ENCODE measurements around the gene SLC8B1.

DNA sequence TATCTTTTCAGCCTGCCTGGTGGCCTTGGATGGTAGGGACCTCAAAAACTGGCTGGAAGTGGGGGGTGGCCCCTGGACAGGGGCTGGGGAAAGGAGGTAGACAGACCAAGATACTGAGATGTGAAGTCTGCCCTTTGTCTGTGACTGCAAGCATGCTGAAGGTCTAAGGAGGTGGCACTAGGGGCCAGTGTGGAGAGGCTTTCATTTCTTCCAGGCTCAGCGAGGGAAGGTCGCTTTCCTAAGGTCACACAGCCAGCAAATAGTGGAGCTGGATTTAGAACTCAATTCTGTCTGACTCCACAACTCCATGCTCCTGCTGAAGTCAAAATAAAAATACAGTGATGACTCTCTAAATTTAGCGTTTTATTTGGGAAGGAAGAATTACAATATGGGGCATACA, 12.2 kb upstream of the SLC8B1 start:
- TF ChIP-seq MAX (IDR thresholded peaks at IDR 0.05; ENCODE audit: insufficient read depth, insufficient read length) (no peak), MYC (IDR thresholded peaks at IDR 0.05; ENCODE audit: low read depth, low read length) (no peak)
